CD8-positive, alpha-beta memory T cell (primary cell): ENCODE measurements around the gene ATXN7L3. TPM values are rescaled to one million over a fixed set of nuclear protein-coding genes. Genes with fewer than 3 reads are reported as not detected.

Experiments used
- CTCF ChIA-PET: fragments of 350-600 bp; sonication (Branson Sonifier 250); formaldehyde crosslinking; loops from one replicate; lab custom pipeline; 2021; ENCODE audit warnings: antibody characterized with exemption; lab: Charles Lee
- POLR2A ChIA-PET: fragments of 350-600 bp; sonication (Branson Sonifier 250); formaldehyde crosslinking; loops from one replicate; lab custom pipeline; 2021; ENCODE audit warnings: antibody characterized with exemption; lab: Charles Lee
- DNase-seq, 5 donors: peaks; one replicate each; pipeline versions ENCODE4 v3.0.0 to v3.0.0-alpha.2; 2020 to 2022; ENCODE audit warnings: mixed read lengths in 1 of 5
- H3K27ac ChIP-seq: one replicate; pipeline ENCODE4 v1.7.0; 2013; ENCODE audit warnings: low read depth, mild to moderate bottlenecking, low read length, moderate library complexity
- H3K27me3 ChIP-seq: 2 replicates; pipeline ENCODE4 v1.7.0; 2013; ENCODE audit warnings: low read length, mild to moderate bottlenecking; ENCODE audit not compliant: insufficient read depth, poor library complexity, severe bottlenecking
- H3K36me3 ChIP-seq: 2 replicates; pipeline ENCODE4 v1.7.0; 2013; ENCODE audit warnings: mild to moderate bottlenecking, low read length, moderate library complexity; ENCODE audit not compliant: insufficient read depth
- H3K4me1 ChIP-seq: 2 replicates; pipeline ENCODE4 v1.7.0; 2013; ENCODE audit warnings: mild to moderate bottlenecking, low read length, moderate library complexity; ENCODE audit not compliant: insufficient read depth
- H3K4me3 ChIP-seq: 2 replicates; pipeline ENCODE4 v1.7.0; 2013; ENCODE audit warnings: mild to moderate bottlenecking, low read length
- H3K9me3 ChIP-seq: 2 replicates; pipeline ENCODE4 v1.7.0; 2013; ENCODE audit warnings: mild to moderate bottlenecking, low read length
- H3K27ac Mint-ChIP-seq, 8 donors: one replicate each; pipeline ENCODE4 v1.8.0; 2020 to 2021; ENCODE audit warnings: mixed read lengths in 8 of 8, mild to moderate bottlenecking in 6 of 8, inconsistent platforms in 3 of 8, moderate library complexity in 3 of 8
- H3K27me3 Mint-ChIP-seq, 2 donors: one replicate each; pipeline ENCODE4 v1.8.0; 2020 to 2021; ENCODE audit warnings: mixed read lengths in 2 of 2, mild to moderate bottlenecking in 1 of 2, moderate library complexity in 1 of 2
- H3K36me3 Mint-ChIP-seq, 3 donors: one replicate each; pipeline ENCODE4 v1.8.0; 2020 to 2021; ENCODE audit warnings: mixed read lengths in 3 of 3, inconsistent platforms in 1 of 3, mild to moderate bottlenecking in 1 of 3
- H3K4me1 Mint-ChIP-seq, 3 donors: one replicate each; pipeline ENCODE4 v1.8.0; 2020 to 2021; ENCODE audit warnings: mixed read lengths in 3 of 3, inconsistent platforms in 1 of 3, mild to moderate bottlenecking in 1 of 3
- H3K4me3 Mint-ChIP-seq, 7 donors: one replicate each; pipeline ENCODE4 v1.8.0; 2020 to 2021; ENCODE audit warnings: mixed read lengths in 7 of 7, mild to moderate bottlenecking in 6 of 7, moderate library complexity in 4 of 7, inconsistent platforms in 2 of 7
- H3K9me3 Mint-ChIP-seq, 5 donors: one replicate each; pipeline ENCODE4 v1.8.0; 2020 to 2022; ENCODE audit warnings: mixed read lengths in 5 of 5, mild to moderate bottlenecking in 3 of 5, moderate library complexity in 2 of 5, inconsistent platforms in 1 of 5
- polyA plus RNA-seq: library from polyadenylated mRNA; unstranded; fragments of 300-500 nt; fragmentation: Illumina TruSeq; gene quantifications from one replicate; pipeline ENCODE4 v1.2.3, GENCODE V29; 2021
- total RNA-seq, 2 experiments: library from RNA; stranded (reverse); gene quantifications; one replicate each; pipeline ENCODE4 v1.2.3, GENCODE V29; 2021

Gene ATXN7L3
- total and polyA plus RNA-seq, 3 experiments from 2014 or later: 15.4 to 111 (median 96.6) TPM

GRCh38 chr17:44197980-44198720, 1.5 kb downstream of the ATXN7L3 start:
- H3K4me1 Mint-ChIP-seq: peaks cover 26 to 40% (median 30%) of the 10 kb centered on the region in 3 donors
- POLR2A ChIA-PET: interaction anchor here (0.6 to 5.4 kb wide), 5 partner anchors 12 to 129 kb away, joined by 4 to 54 read pairs (median 7); partner anchors contain the start of genes TMUB2 and UBTF
- H3K27me3 Mint-ChIP-seq: no peaks in the 10 kb centered on the region
- no peaks in the 10 kb centered on the region for H3K9me3 Mint-ChIP-seq
- CTCF ChIA-PET: interaction anchor here (0.9 to 2.3 kb wide), 8 partner anchors 9 to 148 kb away, joined by 3 to 13 read pairs (median 4); partner anchors contain the start of genes HDAC5 and TMUB2
- Histone ChIP-seq H3K36me3 (peaks cover 30% of the 10 kb centered on the region), H3K27me3 (no peaks in the 10 kb centered on the region), H3K4me1 (peaks cover 19% of the 10 kb centered on the region), H3K9me3 (no peaks in the 10 kb centered on the region), H3K27ac (peak overlapping the region; percentile 76), H3K4me3 (peak overlapping the region; percentile 84)
- peaks cover 0 to 50% (median 8%) of the 10 kb centered on the region in 3 donors for H3K36me3 Mint-ChIP-seq
- H3K4me3 Mint-ChIP-seq: peak overlapping the region; percentile 87 to 96 (median 88)
- H3K27ac Mint-ChIP-seq: peak overlapping the region; percentile 84 to 96 (median 85)
- peak in 3 of 5 donors; percentile 47 to 76 (median 66) for DNase-seq

DNA sequence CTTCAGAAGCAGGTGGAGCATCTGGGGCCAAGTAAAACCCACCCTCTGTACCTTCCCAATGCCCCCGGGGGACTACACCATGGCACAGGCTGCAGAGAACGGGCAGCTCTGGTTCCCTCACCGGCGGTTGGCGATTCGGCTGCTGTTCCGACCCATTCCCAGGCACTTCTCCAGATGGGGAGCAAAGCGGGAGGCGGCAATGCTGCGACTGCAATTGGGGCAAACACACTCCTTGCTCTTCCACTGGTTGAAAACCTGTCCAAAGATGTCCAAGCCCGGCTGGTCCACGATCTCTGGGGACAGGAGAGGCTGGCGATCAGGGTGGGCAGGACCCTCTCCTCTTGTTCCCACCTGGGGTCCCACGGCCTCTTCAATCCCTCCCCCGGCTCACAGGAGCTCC, 2.6 kb downstream of the ATXN7L3 start:
- Mint-ChIP-seq H3K36me3 (peaks cover 0 to 58% (median 8%) of the 10 kb centered on the region in 3 donors), H3K4me1 (peaks cover 20 to 31% (median 22%) of the 10 kb centered on the region in 3 donors), H3K4me3 (peak overlapping the region in 2 of 7 donors; percentile 56 to 94), H3K9me3 (no peaks in the 10 kb centered on the region), H3K27me3 (no peaks in the 10 kb centered on the region), H3K27ac (peak overlapping the region in 6 of 8 donors; percentile 65 to 96 (median 86))
- DNase-seq: no peak
- H3K4me3 ChIP-seq: no peak overlapping the region
- no peaks in the 10 kb centered on the region for H3K9me3 ChIP-seq
- H3K27ac ChIP-seq: no peak overlapping the region
- CTCF ChIA-PET: interaction anchor here (0.9 to 2.3 kb wide), 4 partner anchors 11 to 149 kb away, joined by 4 to 13 read pairs (median 6); partner anchors contain the start of gene TMUB2
- peaks cover 30% of the 10 kb centered on the region for H3K36me3 ChIP-seq
- H3K4me1 ChIP-seq: peaks cover 16% of the 10 kb centered on the region
- H3K27me3 ChIP-seq: no peaks in the 10 kb centered on the region
- POLR2A ChIA-PET: interaction anchor here (4.2 kb wide), 1 partner anchor 11 kb away, joined by 33 read pairs; the partner anchor contains the start of gene TMUB2

DNA sequence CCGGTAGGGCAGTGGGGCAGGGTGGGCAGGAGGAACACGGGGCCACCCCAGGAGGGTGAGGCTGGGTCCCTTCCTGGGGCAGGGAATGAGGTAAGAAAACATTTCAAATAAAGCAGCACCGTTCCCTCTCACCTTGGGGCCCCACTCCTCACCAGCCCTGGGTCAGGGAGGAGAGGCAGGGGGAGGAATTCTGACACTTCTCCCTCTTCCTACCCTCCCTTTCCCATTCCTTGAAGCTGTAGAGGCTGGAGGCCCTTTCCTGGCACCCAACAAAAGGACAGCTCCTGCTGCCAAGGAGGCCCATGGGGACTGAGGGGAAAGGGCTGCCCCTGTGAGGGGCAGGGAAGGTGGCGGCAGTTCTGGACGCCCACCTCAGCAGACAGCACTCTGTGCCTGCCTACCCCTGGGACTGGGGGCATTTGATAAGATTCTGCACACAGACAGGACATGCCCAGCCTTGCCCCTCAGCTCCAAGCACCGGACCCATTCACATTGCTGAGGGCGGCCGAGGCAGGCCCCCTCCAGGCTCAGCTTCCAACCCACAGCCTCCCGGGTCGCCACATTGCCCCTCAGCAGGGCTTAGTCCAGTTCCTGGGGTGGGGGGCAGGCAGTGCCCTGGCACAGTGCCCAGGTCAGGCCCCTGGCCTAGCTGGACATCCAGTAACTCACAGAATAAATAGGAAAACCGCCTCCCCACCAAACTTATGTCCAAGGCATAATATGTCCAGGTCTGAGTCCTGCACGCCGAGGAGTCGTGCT, 6.2 kb downstream of the ATXN7L3 start:
- no peaks in the 10 kb centered on the region for H3K27me3 ChIP-seq
- H3K9me3 Mint-ChIP-seq: no peaks in the 10 kb centered on the region
- no peak overlapping the region for H3K27ac ChIP-seq
- no peak for DNase-seq
- H3K27me3 Mint-ChIP-seq: no peaks in the 10 kb centered on the region
- H3K4me1 Mint-ChIP-seq: peaks cover 18 to 25% (median 23%) of the 10 kb centered on the region in 3 donors
- H3K4me3 ChIP-seq: no peak overlapping the region
- H3K4me1 ChIP-seq: peaks cover 12% of the 10 kb centered on the region
- ChIA-PET POLR2A (no interaction called here), CTCF (interaction anchor here (1.2 kb wide), 1 partner anchor 11 kb away, joined by 3 read pairs; no protein-coding TSS in a partner anchor)
- no peaks in the 10 kb centered on the region for H3K9me3 ChIP-seq
- peaks cover 36% of the 10 kb centered on the region for H3K36me3 ChIP-seq
- H3K4me3 Mint-ChIP-seq: no peak overlapping the region
- H3K36me3 Mint-ChIP-seq: peaks cover 0 to 78% (median 12%) of the 10 kb centered on the region in 3 donors
- peak overlapping the region in 1 of 8 donors; percentile 45 for H3K27ac Mint-ChIP-seq

DNA sequence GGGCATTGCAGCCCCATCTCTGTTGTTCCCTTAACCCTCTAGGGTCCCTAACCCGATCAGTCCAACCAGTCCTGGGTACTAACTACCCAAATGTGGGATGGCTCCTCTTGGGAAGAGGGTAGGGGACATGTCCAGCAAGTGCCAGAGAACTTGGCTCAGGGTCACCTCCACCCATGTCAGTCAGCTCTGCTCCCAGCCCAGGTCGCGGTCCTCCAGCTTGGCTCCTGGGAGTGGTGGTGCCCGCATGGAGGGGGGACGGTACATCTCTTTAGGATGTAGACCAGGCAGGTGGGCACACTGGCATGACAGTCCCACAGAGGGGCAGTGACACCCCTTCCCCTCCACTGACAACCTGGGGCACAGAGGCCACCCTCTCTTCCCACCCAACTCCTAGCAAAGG, 6.9 kb downstream of the ATXN7L3 start:
- peaks cover 0 to 76% (median 10%) of the 10 kb centered on the region in 3 donors for H3K36me3 Mint-ChIP-seq
- peaks cover 17 to 25% (median 23%) of the 10 kb centered on the region in 3 donors for H3K4me1 Mint-ChIP-seq
- Histone ChIP-seq H3K27me3 (no peaks in the 10 kb centered on the region), H3K36me3 (peaks cover 36% of the 10 kb centered on the region), H3K4me1 (peaks cover 13% of the 10 kb centered on the region), H3K27ac (no peak overlapping the region), H3K9me3 (no peaks in the 10 kb centered on the region), H3K4me3 (no peak overlapping the region)
- H3K9me3 Mint-ChIP-seq: no peaks in the 10 kb centered on the region
- DNase-seq: no peak
- no peaks in the 10 kb centered on the region for H3K27me3 Mint-ChIP-seq
- no peak overlapping the region for H3K27ac Mint-ChIP-seq
- H3K4me3 Mint-ChIP-seq: peak overlapping the region in 1 of 7 donors; percentile 42
- ChIA-PET CTCF (interaction anchor here (1.2 kb wide), 1 partner anchor 11 kb away, joined by 3 read pairs; no protein-coding TSS in a partner anchor), POLR2A (no interaction called here)

GRCh38 chr17:44191941-44192496, 7.7 kb downstream of the ATXN7L3 start:
- CTCF ChIA-PET: interaction anchor here (1.4 to 1.5 kb wide), 2 partner anchors 12 to 18 kb away, joined by 4 to 7 read pairs; no protein-coding TSS in a partner anchor
- Mint-ChIP-seq H3K4me3 (peak overlapping the region in 1 of 7 donors; percentile 16), H3K27ac (peak overlapping the region in 2 of 8 donors; percentile 54 to 84), H3K27me3 (no peaks in the 10 kb centered on the region), H3K9me3 (no peaks in the 10 kb centered on the region), H3K36me3 (peaks cover 0 to 76% (median 7%) of the 10 kb centered on the region in 3 donors), H3K4me1 (peaks cover 17 to 23% (median 22%) of the 10 kb centered on the region in 3 donors)
- no peaks in the 10 kb centered on the region for H3K9me3 ChIP-seq
- H3K4me1 ChIP-seq: peaks cover 14% of the 10 kb centered on the region
- POLR2A ChIA-PET: no interaction called here
- H3K27me3 ChIP-seq: no peaks in the 10 kb centered on the region
- no peak for DNase-seq
- H3K4me3 ChIP-seq: no peak overlapping the region
- peaks cover 29% of the 10 kb centered on the region for H3K36me3 ChIP-seq
- no peak overlapping the region for H3K27ac ChIP-seq

- H3K36me3 ChIP-seq: peaks cover 26% of the 10 kb centered on the region
- no peaks in the 10 kb centered on the region for H3K9me3 ChIP-seq
- Mint-ChIP-seq H3K36me3 (peaks cover 0 to 77% (median 7%) of the 10 kb centered on the region in 3 donors), H3K4me3 (peak overlapping the region in 1 of 7 donors; percentile 61), H3K4me1 (peaks cover 23 to 29% (median 25%) of the 10 kb centered on the region in 3 donors), H3K27ac (peak overlapping the region in 5 of 8 donors; percentile 33 to 88 (median 57)), H3K9me3 (no peaks in the 10 kb centered on the region), H3K27me3 (peaks cover 0 to 1% of the 10 kb centered on the region in 2 donors)
- H3K27me3 ChIP-seq: no peaks in the 10 kb centered on the region
- H3K27ac ChIP-seq: no peak overlapping the region
- POLR2A ChIA-PET: no interaction called here
- CTCF ChIA-PET: interaction anchor here (1.4 to 1.5 kb wide), 2 partner anchors 13 to 18 kb away, joined by 4 to 7 read pairs; no protein-coding TSS in a partner anchor
- DNase-seq: no peak
- no peak overlapping the region for H3K4me3 ChIP-seq
- peaks cover 14% of the 10 kb centered on the region for H3K4me1 ChIP-seq
Measured at GRCh38 chr17:44191369-44191768, 8.3 kb downstream of the ATXN7L3 start.

DNA sequence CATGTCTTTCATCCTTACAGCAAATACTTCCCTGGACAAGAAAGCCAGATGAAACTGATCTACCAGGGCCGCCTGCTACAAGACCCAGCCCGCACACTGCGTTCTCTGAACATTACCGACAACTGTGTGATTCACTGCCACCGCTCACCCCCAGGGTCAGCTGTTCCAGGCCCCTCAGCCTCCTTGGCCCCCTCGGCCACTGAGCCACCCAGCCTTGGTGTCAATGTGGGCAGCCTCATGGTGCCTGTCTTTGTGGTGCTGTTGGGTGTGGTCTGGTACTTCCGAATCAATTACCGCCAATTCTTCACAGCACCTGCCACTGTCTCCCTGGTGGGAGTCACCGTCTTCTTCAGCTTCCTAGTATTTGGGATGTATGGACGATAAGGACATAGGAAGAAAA, 9.2 kb downstream of the ATXN7L3 start:
- CTCF ChIA-PET: interaction anchor here (1.4 to 3.1 kb wide), 2 partner anchors 14 to 20 kb away, joined by 4 to 14 read pairs; no protein-coding TSS in a partner anchor
- POLR2A ChIA-PET: no interaction called here

More for the DNA sequence above, 9.2 kb downstream of the ATXN7L3 start:
- H3K4me3 ChIP-seq: no peak overlapping the region
- no peaks in the 10 kb centered on the region for H3K9me3 Mint-ChIP-seq
- H3K4me3 Mint-ChIP-seq: peak overlapping the region in 3 of 7 donors; percentile 28 to 61 (median 34)
- peaks cover 18% of the 10 kb centered on the region for H3K4me1 ChIP-seq
- H3K27ac ChIP-seq: no peak overlapping the region
- peaks cover 22% of the 10 kb centered on the region for H3K36me3 ChIP-seq
- H3K27ac Mint-ChIP-seq: peak overlapping the region in 4 of 8 donors; percentile 79 to 90 (median 86)
- H3K27me3 ChIP-seq: no peaks in the 10 kb centered on the region
- DNase-seq: no peak
- H3K27me3 Mint-ChIP-seq: peaks cover 0 to 2% of the 10 kb centered on the region in 2 donors
- H3K36me3 Mint-ChIP-seq: peaks cover 0 to 72% (median 7%) of the 10 kb centered on the region in 3 donors
- peaks cover 27 to 35% (median 29%) of the 10 kb centered on the region in 3 donors for H3K4me1 Mint-ChIP-seq
- H3K9me3 ChIP-seq: no peaks in the 10 kb centered on the region
